Activated CD4-positive, alpha-beta T cell treated with anti-CD3 and anti-CD28 coated beads, Interleukin-2, amount 10 ng/mL, durations not matched to agents 7 days and 5 days (primary cell): ENCODE data around the gene HCRTR2. TPM values are rescaled to one million over a fixed set of nuclear protein-coding genes. Genes with fewer than 3 reads are reported as not detected.
A peak's percentile ranks its signal among the peaks of the same experiment; 100 is the strongest.
"Not testable (repeated sequence)": the region's sequence is repeated elsewhere in the genome, so short reads cannot be mapped to it uniquely, and the experiment has no call there.

ENCODE experiments used
- CTCF ChIA-PET: fragments of 350-600 bp; sonication (Branson Sonifier 250); formaldehyde crosslinking; loops from one replicate; lab custom pipeline; 2021; ENCODE audit warnings: antibody characterized with exemption; lab: Charles Lee
- POLR2A ChIA-PET: fragments of 350-600 bp; sonication (Branson Sonifier 250); formaldehyde crosslinking; loops from one replicate; lab custom pipeline; 2021; ENCODE audit warnings: antibody characterized with exemption; lab: Charles Lee
- DNase-seq: peaks from one replicate; pipeline ENCODE4 v3.0.0-alpha.2; 2020
- H3K27ac Mint-ChIP-seq: one replicate; pipeline ENCODE4 v1.8.0; 2021; ENCODE audit warnings: mild to moderate bottlenecking, moderate library complexity, mixed read lengths
- H3K27me3 Mint-ChIP-seq: one replicate; pipeline ENCODE4 v1.8.0; 2021; ENCODE audit warnings: mixed read lengths
- H3K36me3 Mint-ChIP-seq: one replicate; pipeline ENCODE4 v1.8.0; 2021; ENCODE audit warnings: low read depth, mixed read lengths
- H3K4me1 Mint-ChIP-seq: one replicate; pipeline ENCODE4 v1.8.0; 2021; ENCODE audit warnings: mixed read lengths
- H3K4me3 Mint-ChIP-seq: one replicate; pipeline ENCODE4 v1.8.0; 2021; ENCODE audit warnings: mild to moderate bottlenecking, moderate library complexity, mixed read lengths
- H3K9me3 Mint-ChIP-seq: one replicate; pipeline ENCODE4 v1.8.0; 2021; ENCODE audit warnings: mixed read lengths
- total RNA-seq, 2 experiments: library from RNA; stranded (reverse); gene quantifications; one replicate each; pipeline ENCODE4 v1.2.3, GENCODE V29; 2021

HCRTR2 gene
- total RNA-seq, 2 experiments from 2014 or later: not detected

DNA sequence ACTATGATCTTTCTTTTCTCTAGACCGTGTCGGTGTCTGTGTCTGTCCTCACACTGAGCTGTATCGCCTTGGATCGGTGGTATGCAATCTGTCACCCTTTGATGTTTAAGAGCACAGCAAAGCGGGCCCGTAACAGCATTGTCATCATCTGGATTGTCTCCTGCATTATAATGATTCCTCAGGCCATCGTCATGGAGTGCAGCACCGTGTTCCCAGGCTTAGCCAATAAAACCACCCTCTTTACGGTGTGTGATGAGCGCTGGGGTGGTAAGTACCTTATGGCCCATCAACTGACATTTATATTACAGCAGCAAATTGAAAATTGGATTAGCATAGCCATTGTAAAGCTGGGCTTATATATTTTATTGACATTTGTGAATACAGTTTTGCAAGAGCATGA, 80.8 kb downstream of the HCRTR2 start:
- no peak for DNase-seq
- no peak overlapping the region for H3K4me3 Mint-ChIP-seq
- CTCF ChIA-PET: no interaction called here
- no peaks in the 10 kb centered on the region for H3K27me3 Mint-ChIP-seq
- POLR2A ChIA-PET: no interaction called here
- H3K4me1 Mint-ChIP-seq: no peaks in the 10 kb centered on the region
- H3K36me3 Mint-ChIP-seq: no peaks in the 10 kb centered on the region
- H3K9me3 Mint-ChIP-seq: no peaks in the 10 kb centered on the region
- no peak overlapping the region for H3K27ac Mint-ChIP-seq

DNA sequence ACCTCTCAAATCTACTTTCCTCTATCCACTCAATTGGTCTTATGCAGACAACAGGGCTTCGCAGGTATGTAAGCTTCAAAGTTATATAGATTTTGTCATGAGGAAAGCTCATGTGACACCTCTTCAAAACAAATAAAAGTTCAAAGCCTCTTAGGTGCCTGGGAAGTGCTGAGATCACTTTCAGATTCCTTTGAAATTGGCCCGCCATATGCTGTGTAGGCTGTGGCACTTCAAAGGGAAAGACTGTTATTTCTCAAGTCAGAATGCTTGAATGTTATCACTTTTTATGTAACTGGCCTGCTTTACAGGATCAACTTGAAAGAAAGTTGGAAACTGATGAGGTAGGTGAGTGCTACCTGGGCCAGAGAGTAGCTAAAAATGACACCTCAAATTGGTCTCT, 85.9 kb downstream of the HCRTR2 start:
- Mint-ChIP-seq H3K36me3 (no peaks in the 10 kb centered on the region), H3K4me1 (no peaks in the 10 kb centered on the region), H3K4me3 (no peak overlapping the region), H3K27me3 (no peaks in the 10 kb centered on the region), H3K27ac (no peak overlapping the region), H3K9me3 (no peaks in the 10 kb centered on the region)
- POLR2A ChIA-PET: no interaction called here
- DNase-seq: no peak
- CTCF ChIA-PET: no interaction called here

DNA sequence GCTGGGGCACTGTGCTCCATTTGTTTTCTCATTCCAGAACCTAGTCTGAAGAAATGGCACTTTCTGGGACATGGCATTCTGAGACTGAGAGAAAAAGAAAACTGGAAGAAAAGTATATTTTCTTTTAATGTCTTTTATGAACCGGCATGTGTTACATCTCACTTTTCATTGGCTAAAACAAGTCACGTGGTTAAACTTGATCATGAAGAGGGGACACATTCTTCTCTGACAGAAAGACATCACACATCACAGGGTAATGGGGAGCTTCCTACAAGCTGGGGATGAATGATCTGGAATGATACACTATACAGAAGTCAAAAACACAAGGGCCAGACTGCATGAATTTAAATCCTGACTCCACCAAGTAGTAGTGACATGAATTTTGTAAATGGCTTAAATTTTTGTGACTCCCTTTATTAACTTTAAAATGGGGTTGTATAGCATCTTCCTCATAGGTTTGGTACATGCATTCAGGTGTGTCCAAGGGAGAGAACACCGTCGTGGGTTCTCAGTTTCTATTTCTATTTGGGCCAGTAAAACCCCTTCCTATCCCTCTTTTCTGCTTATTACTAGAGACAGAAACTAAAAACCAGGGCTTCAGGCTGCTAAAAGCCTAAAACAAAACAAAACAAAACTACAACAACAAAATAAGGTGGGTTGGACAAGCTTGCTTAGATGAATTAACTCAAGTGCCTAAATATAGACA, 91.2 kb downstream of the HCRTR2 start:
- Mint-ChIP-seq H3K36me3 (no peaks in the 10 kb centered on the region), H3K27ac (no peak overlapping the region), H3K4me3 (no peak overlapping the region), H3K27me3 (no peaks in the 10 kb centered on the region), H3K9me3 (no peaks in the 10 kb centered on the region), H3K4me1 (no peaks in the 10 kb centered on the region)
- ChIA-PET POLR2A (no interaction called here), CTCF (no interaction called here)
- DNase-seq: no peak

DNA sequence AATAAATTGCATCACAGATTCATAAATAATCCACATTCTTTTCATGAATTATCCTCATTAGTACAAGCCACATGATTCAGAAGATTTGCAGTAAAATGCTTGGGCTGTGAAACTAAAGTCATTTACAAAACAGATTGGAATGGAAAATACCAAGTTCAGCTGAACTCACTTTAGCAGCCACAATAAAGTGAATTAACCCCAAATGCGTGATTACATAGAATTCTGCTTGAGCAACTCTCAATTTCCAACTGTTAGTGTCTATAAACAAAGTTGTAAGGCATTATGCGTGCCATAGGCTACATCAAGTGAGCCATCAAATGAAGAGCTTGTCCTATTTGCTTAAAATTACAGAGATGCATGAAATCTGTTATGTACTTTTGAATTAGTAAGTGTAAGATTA, 92.6 kb downstream of the HCRTR2 start:
- Mint-ChIP-seq H3K27ac (no peak overlapping the region), H3K4me1 (no peaks in the 10 kb centered on the region), H3K9me3 (no peaks in the 10 kb centered on the region), H3K4me3 (no peak overlapping the region), H3K36me3 (no peaks in the 10 kb centered on the region), H3K27me3 (no peaks in the 10 kb centered on the region)
- no peak for DNase-seq
- CTCF ChIA-PET: no interaction called here
- POLR2A ChIA-PET: no interaction called here

DNA sequence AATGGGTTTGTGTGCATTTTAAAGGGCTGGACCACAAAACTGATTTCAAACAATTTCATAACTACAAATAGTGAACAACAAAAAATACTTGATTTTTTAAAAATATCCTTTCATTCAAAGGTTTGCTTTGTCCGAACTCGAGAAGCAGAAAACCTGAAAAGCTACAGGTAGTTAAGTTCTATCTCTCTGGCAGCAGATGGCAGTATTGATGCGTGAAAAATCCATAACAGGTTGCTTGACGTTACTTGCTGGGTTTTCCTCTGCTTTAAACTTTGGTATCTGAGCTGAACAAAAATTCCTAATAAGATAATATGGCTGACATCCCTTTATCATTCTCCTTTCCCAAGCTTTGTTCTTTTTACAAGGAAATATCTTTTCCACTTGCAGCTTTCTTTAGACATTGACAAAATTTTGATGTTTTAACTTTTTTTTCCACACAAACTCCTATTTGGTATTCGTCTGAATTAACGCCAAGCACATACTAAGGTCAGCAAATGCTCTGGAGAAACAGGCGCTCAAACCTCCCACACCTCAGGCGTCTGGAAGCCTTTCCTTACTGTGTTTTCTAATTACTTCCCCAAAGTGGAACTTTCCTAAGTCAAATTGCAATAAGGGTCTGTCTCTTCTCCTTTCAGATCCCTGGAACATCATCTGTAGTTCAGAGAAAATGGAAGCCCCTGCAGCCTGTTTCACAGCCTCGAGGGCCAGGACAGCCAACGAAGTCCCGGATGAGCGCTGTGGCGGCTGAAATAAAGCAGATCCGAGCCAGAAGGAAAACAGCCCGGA, 102.6 kb downstream of the HCRTR2 start:
- no peak overlapping the region for H3K27ac Mint-ChIP-seq
- no peaks in the 10 kb centered on the region for H3K27me3 Mint-ChIP-seq
- POLR2A ChIA-PET: no interaction called here
- H3K4me1 Mint-ChIP-seq: no peaks in the 10 kb centered on the region
- no peaks in the 10 kb centered on the region for H3K36me3 Mint-ChIP-seq
- H3K9me3 Mint-ChIP-seq: no peaks in the 10 kb centered on the region
- no peak overlapping the region for H3K4me3 Mint-ChIP-seq
- CTCF ChIA-PET: no interaction called here
- DNase-seq: peak; percentile 28

DNA sequence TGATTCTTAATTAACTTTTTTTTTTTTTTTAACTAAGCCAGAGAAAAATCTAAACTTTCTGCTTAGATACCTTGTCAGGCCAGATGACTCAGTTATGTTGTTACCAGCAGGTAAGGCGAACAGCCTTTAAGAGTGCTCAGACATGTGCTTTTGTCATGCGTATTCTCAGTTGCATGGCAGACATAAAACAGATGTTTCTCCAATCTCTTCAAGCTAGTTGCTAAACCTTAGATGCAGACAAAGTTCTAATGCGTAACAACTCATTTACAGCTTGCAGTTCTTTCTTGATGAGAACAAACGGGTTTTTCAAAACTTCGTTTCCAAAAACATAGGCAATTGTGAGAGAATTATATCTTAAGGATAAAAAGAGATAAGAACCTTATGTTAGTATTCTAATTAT, 103.3 kb downstream of the HCRTR2 start:
- CTCF ChIA-PET: no interaction called here
- H3K27me3 Mint-ChIP-seq: no peaks in the 10 kb centered on the region
- DNase-seq: no peak
- no peaks in the 10 kb centered on the region for H3K4me1 Mint-ChIP-seq
- H3K4me3 Mint-ChIP-seq: no peak overlapping the region
- no peaks in the 10 kb centered on the region for H3K36me3 Mint-ChIP-seq
- H3K27ac Mint-ChIP-seq: no peak overlapping the region
- POLR2A ChIA-PET: no interaction called here
- no peaks in the 10 kb centered on the region for H3K9me3 Mint-ChIP-seq

DNA sequence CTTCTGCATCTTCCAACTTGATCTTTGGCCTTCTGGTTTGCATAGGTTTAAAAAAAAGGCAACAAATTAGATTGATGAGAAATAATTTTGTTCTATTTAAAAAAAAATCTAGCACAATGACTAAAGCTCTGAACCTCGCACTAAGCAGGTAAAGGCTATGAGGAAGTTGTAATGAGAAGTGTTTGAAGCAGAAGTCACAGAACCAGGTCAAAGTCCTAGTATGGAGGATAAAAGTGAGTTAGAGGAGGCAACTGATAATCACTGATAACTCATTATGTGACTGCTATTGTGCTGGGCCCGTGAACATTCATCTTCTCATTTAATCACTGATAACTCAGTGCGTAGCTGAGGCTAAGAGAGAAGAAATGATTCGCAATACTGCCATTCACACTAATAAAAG, 106.9 kb downstream of the HCRTR2 start:
- Mint-ChIP-seq H3K4me3 (no peak overlapping the region), H3K27me3 (no peaks in the 10 kb centered on the region), H3K27ac (no peak overlapping the region), H3K36me3 (no peaks in the 10 kb centered on the region), H3K4me1 (no peaks in the 10 kb centered on the region), H3K9me3 (no peaks in the 10 kb centered on the region)
- no peak for DNase-seq
- ChIA-PET CTCF (no interaction called here), POLR2A (no interaction called here)

DNA sequence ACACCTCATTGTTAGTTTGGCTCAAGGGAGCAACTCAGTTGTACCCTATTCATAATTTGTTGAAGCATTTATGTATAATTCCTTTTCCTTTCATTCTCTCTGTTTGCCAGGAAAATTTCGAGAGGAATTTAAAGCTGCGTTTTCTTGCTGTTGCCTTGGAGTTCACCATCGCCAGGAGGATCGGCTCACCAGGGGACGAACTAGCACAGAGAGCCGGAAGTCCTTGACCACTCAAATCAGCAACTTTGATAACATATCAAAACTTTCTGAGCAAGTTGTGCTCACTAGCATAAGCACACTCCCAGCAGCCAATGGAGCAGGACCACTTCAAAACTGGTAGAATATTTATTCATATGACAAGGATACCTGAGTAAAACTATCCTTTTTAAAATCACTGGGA, 107.8 kb downstream of the HCRTR2 start:
- no peak for DNase-seq
- no peak overlapping the region for H3K4me3 Mint-ChIP-seq
- H3K27me3 Mint-ChIP-seq: no peaks in the 10 kb centered on the region
- POLR2A ChIA-PET: interaction anchor here (0.7 kb wide), 1 partner anchor 35 kb away, joined by 4 read pairs; no protein-coding TSS in a partner anchor
- no peaks in the 10 kb centered on the region for H3K36me3 Mint-ChIP-seq
- no peaks in the 10 kb centered on the region for H3K4me1 Mint-ChIP-seq
- H3K9me3 Mint-ChIP-seq: no peaks in the 10 kb centered on the region
- CTCF ChIA-PET: no interaction called here
- no peak overlapping the region for H3K27ac Mint-ChIP-seq

DNA sequence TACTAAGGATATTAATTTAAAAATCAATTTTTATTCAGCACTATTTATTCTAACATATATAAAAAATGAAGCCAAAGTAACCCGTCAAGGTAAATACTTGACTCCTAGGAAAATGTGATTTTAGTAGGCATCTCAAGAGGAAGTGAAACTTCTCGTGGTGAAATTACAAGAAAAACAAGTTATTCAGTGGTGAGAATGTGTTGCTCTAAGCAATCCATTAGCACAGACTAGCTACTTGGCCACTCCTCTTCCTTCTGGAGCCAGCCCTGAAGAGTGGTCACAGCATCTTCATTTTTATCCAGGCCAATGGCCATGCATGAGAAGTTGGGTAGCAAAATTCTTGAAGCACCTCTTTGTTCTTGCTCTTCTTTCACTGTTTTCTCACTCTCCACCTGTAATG, 112.5 kb downstream of the HCRTR2 start:
- no peaks in the 10 kb centered on the region for H3K9me3 Mint-ChIP-seq
- H3K27me3 Mint-ChIP-seq: no peaks in the 10 kb centered on the region
- no peak overlapping the region for H3K27ac Mint-ChIP-seq
- ChIA-PET CTCF (no interaction called here), POLR2A (no interaction called here)
- no peak for DNase-seq
- H3K36me3 Mint-ChIP-seq: no peaks in the 10 kb centered on the region
- no peak overlapping the region for H3K4me3 Mint-ChIP-seq
- no peaks in the 10 kb centered on the region for H3K4me1 Mint-ChIP-seq

DNA sequence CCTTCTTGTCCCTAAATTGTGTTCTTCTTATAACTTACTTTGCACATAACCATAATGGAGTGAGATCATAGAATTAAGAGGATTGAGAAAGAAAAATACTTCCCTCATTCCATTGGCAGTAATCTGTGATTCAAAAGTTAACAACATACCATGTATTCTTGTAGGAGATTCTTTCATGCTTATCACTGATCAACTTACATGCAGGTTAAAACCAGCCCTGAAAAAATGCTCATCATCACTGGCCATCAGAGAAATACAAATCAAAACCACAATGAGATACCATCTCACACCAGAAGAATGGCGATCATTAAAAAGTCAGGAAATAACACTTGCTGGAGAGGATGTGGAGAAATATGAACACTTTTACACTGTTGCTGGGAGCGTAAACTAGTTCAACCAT, 116.4 kb downstream of the HCRTR2 start:
- H3K4me1 Mint-ChIP-seq: no peaks in the 10 kb centered on the region
- peaks cover 2% of the 10 kb centered on the region for H3K9me3 Mint-ChIP-seq
- no peaks in the 10 kb centered on the region for H3K36me3 Mint-ChIP-seq
- CTCF ChIA-PET: no interaction called here
- no peaks in the 10 kb centered on the region for H3K27me3 Mint-ChIP-seq
- no peak overlapping the region for H3K27ac Mint-ChIP-seq
- H3K4me3 Mint-ChIP-seq: no peak overlapping the region
- DNase-seq: no peak
- POLR2A ChIA-PET: no interaction called here

DNA sequence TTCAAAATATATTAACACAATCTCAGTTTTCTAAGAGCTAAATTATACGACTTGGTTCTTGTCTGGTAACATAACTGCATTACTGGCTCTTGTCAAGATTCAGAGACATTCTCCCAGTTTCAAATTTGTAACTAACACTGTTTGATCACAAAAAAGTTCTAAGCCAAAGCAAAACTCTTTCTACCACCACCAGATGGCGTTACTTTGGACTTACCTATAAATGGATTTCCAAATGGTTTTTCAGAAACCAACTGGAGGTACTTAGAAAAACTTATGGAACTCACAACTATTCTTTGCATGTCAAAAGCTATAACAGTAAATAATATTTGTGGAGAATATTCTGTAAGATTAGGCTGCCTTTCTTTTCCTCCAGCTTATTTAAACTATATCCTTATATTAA, 118.8 kb downstream of the HCRTR2 start:
- no peaks in the 10 kb centered on the region for H3K27me3 Mint-ChIP-seq
- H3K36me3 Mint-ChIP-seq: no peaks in the 10 kb centered on the region
- H3K9me3 Mint-ChIP-seq: peaks cover 2% of the 10 kb centered on the region
- ChIA-PET CTCF (interaction anchor here (0.5 kb wide), 1 partner anchor 116 kb away, joined by 3 read pairs; no protein-coding TSS in a partner anchor), POLR2A (no interaction called here)
- H3K4me3 Mint-ChIP-seq: no peak overlapping the region
- H3K27ac Mint-ChIP-seq: no peak overlapping the region
- no peaks in the 10 kb centered on the region for H3K4me1 Mint-ChIP-seq
- no peak for DNase-seq

DNA sequence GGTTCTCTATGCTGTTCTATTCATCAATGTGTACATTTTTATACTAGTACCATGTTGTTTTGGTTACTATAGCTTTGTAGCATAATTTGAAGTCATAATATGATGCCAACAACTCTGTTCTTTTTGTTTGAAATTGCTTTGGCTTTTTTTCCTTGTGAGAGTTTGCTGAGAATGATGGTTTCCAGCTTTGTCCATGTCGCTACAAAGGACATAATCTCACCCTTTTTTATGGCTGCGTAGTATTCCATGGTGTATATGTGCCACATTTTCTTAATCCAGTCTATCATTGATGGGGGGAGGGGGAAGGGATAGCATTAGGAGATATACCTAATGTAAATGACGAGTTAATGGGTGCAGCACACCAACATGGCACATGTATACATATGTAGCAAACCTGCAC, 122.9 kb downstream of the HCRTR2 start:
- H3K4me1 Mint-ChIP-seq, H3K27me3 Mint-ChIP-seq, POLR2A ChIA-PET, H3K9me3 Mint-ChIP-seq, H3K36me3 Mint-ChIP-seq, H3K4me3 Mint-ChIP-seq, H3K27ac Mint-ChIP-seq, CTCF ChIA-PET, DNase-seq: not testable (repeated sequence)

DNA sequence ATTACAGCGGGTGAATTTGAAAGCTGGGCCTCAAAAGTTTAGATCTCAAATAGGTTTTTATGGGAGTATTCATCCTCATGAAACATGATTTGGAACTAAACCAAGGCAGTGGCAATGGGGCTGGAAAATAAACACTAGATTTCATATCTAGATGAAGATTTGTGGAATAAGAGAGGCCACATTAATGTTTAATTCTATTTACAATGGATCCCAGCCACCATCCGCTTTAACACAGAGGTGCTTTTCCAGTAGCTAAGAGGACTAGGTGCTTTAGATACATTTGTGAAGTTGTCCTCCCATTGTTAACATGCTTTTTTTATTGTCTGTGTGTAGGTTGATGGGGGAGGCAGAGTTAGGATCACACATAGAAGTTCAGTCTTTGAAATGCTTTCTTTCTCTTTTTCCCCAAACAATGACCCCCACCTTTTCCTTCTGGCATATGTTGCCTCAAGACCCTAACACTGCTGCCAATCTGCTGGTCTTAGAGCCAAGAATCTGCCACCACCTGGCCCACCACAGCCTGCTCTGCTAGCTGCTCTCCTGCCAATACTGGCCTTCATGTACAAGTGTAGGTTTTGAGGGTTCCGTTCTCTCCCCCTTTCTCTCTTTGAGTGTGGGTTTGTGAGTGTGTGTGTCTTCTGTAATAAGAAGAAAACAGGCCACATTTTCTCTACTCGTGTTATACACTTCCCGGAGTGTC, 125.1 kb downstream of the HCRTR2 start:
- Mint-ChIP-seq H3K27me3 (no peaks in the 10 kb centered on the region), H3K36me3 (no peaks in the 10 kb centered on the region), H3K4me3 (no peak overlapping the region), H3K4me1 (no peaks in the 10 kb centered on the region), H3K9me3 (no peaks in the 10 kb centered on the region), H3K27ac (no peak overlapping the region)
- ChIA-PET CTCF (no interaction called here), POLR2A (no interaction called here)
- no peak for DNase-seq
